IMR-90 (cell line): ENCODE measurements around the gene COMMD1. TPM values are rescaled to one million over a fixed set of nuclear protein-coding genes. Genes with fewer than 3 reads are reported as not detected.

Experiments
- CHD1 ChIP-seq: IDR thresholded peaks from 2 replicates; pipeline ENCODE4 v1.6.1; 2012; ENCODE audit warnings: low read depth, low read length, improper control_type of control experiment
- MAFK ChIP-seq: IDR thresholded peaks from 2 replicates; pipeline ENCODE4 v1.6.1; 2012; ENCODE audit warnings: low read depth, low read length, improper control_type of control experiment
- MXI1 ChIP-seq: IDR thresholded peaks from 2 replicates; pipeline ENCODE4 v1.6.1; 2012; ENCODE audit warnings: low read depth, mild to moderate bottlenecking, low read length, moderate library complexity, borderline replicate concordance
- NFE2L2 ChIP-seq: fragments of 150-350 bp; IDR thresholded peaks from 2 replicates; pipeline ENCODE4 v1.6.1; 2016; ENCODE audit warnings: low read depth, mild to moderate bottlenecking, low read length
- POLR2A ChIP-seq: IDR thresholded peaks from 2 replicates; pipeline ENCODE4 v1.6.1; 2012; ENCODE audit warnings: mild to moderate bottlenecking, low read depth, low read length
- RAD21 ChIP-seq: IDR thresholded peaks from 2 replicates; pipeline ENCODE4 v1.6.1; 2012; ENCODE audit warnings: low read length, improper control_type of control experiment
- RCOR1 ChIP-seq: IDR thresholded peaks from 2 replicates; pipeline ENCODE4 v1.6.1; 2012; ENCODE audit warnings: mild to moderate bottlenecking, low read length, improper control_type of control experiment; ENCODE audit not compliant: insufficient replicate concordance
- USF2 ChIP-seq: fragments of 150-350 bp; IDR thresholded peaks from 2 replicates; pipeline ENCODE4 v1.6.1; 2017; ENCODE audit warnings: mild to moderate bottlenecking, antibody characterized with exemption, low read length, low read depth
- polyA plus RNA-seq, 3 experiments: library from polyadenylated mRNA; depleted of rRNA; stranded (reverse); fragments of >200 nt; gene quantifications; 2 replicates each; pipeline ENCODE4 v1.2.3, GENCODE V29; 2012; ENCODE audit warnings: low replicate concordance in 1 of 3
- total RNA-seq: library from RNA; depleted of rRNA; stranded (reverse); fragments of >200 nt; gene quantifications from 2 replicates; pipeline ENCODE4 v1.2.3, GENCODE V29; 2012

Gene COMMD1
- total and polyA plus RNA-seq, 2 of the 4 experiments (the other 2 are of a cell fraction): 42.8 to 60.4 TPM

- TF ChIP-seq USF2 (no peak), NFE2L2 (no peak), MXI1 (no peak), CHD1 (no peak), RCOR1 (no peak), MAFK (no peak), RAD21 (peak; percentile 80), POLR2A (no peak)
Measured at GRCh38 chr2:61993422-61994024, 88.0 kb downstream of the COMMD1 start (continued).
